Measurements from ENCODE around the gene SLC45A3. TPM values are rescaled to one million over a fixed set of nuclear protein-coding genes. Genes with fewer than 3 reads are reported as not detected.

The SLC45A3 gene
- total RNA-seq, 2 donors from 2014 or later = 17.9 to 29.6 TPM

GRCh38 chr1:205711105-205712048, 31.1 kb upstream of the SLC45A3 start:
- Histone ChIP-seq H3K27me3 (no peaks in the 10 kb centered on the region), H3K9me3 (no peaks in the 10 kb centered on the region), H3K27ac (no peak overlapping the region), H3K4me1 (peaks cover 3% of the 10 kb centered on the region), H3K4me3 (no peak overlapping the region), H3K36me3 (no peaks in the 10 kb centered on the region), H3K9ac (ENCODE audit: low read depth in 2 of 2, low read length in 2 of 2) (no peak overlapping the region)
- intact Hi-C loops (cut with DNase I) = no loop called here
- DNase-seq = peak; percentile 85
- peak; percentile 89 for TF ChIP-seq CTCF (IDR thresholded peaks at IDR 0.05)

GRCh38 chr1:205710201-205711062, 30.1 kb upstream of the SLC45A3 start:
- Histone ChIP-seq H3K27me3 (no peaks in the 10 kb centered on the region), H3K4me3 (no peak overlapping the region), H3K4me1 (peaks cover 3% of the 10 kb centered on the region), H3K36me3 (no peaks in the 10 kb centered on the region), H3K9me3 (no peaks in the 10 kb centered on the region), H3K9ac (ENCODE audit: low read depth in 2 of 2, low read length in 2 of 2) (no peak overlapping the region), H3K27ac (no peak overlapping the region)
- intact Hi-C loops (cut with DNase I) = loop anchor here (1.0 kb wide), 1 partner anchor 51 kb away; no protein-coding TSS in a partner anchor
- DNase-seq = no peak
- TF ChIP-seq CTCF (IDR thresholded peaks at IDR 0.05) = no peak

- H3K9me3 ChIP-seq = no peaks in the 10 kb centered on the region
- DNase-seq = no peak
- intact Hi-C loops (cut with DNase I) = loop anchor here (1.0 kb wide), 1 partner anchor 50 kb away; no protein-coding TSS in a partner anchor
- no peak overlapping the region for H3K27ac ChIP-seq
- no peaks in the 10 kb centered on the region for H3K36me3 ChIP-seq
- H3K4me1 ChIP-seq = peaks cover 3% of the 10 kb centered on the region
- no peaks in the 10 kb centered on the region for H3K27me3 ChIP-seq
- H3K9ac ChIP-seq (ENCODE audit: low read depth in 2 of 2, low read length in 2 of 2) = no peak overlapping the region
- no peak overlapping the region for H3K4me3 ChIP-seq
- TF ChIP-seq CTCF (IDR thresholded peaks at IDR 0.05) = no peak
Measured at GRCh38 chr1:205709640-205710039, 29.3 kb upstream of the SLC45A3 start.

GRCh38 chr1:205709059-205709398, 28.7 kb upstream of the SLC45A3 start:
- intact Hi-C loops (cut with DNase I) = no loop called here
- Histone ChIP-seq H3K36me3 (no peaks in the 10 kb centered on the region), H3K27me3 (no peaks in the 10 kb centered on the region), H3K4me3 (no peak overlapping the region), H3K9me3 (no peaks in the 10 kb centered on the region), H3K4me1 (peaks cover 3% of the 10 kb centered on the region), H3K27ac (no peak overlapping the region), H3K9ac (ENCODE audit: low read depth in 2 of 2, low read length in 2 of 2) (no peak overlapping the region)
- TF ChIP-seq CTCF (IDR thresholded peaks at IDR 0.05) = no peak
- no peak for DNase-seq
